Measurements from ENCODE around the gene FIZ1. TPM values are rescaled to one million over a fixed set of nuclear protein-coding genes. Genes with fewer than 3 reads are reported as not detected.
"Not testable (repeated sequence)": the region's sequence is repeated elsewhere in the genome, so short reads cannot be mapped to it uniquely, and the experiment has no call there.

FIZ1 gene
- total RNA-seq, 2 donors from 2014 or later = 11.8 to 15.8 TPM

- Mint-ChIP-seq H3K9me3 (no peaks in the 10 kb centered on the region), H3K27me3 (no peaks in the 10 kb centered on the region), H3K4me1 (ENCODE audit: low read depth in 2 of 2) (peaks cover 15 to 20% of the 10 kb centered on the region in 2 donors), H3K36me3 (no peaks in the 10 kb centered on the region), H3K4me3 (peak overlapping the region; percentile 89), H3K27ac (peak overlapping the region; percentile 65 to 73)
- DNase-seq (ENCODE audit: low spot score) (no peak), ATAC-seq (peak in 1 of 2 donors; percentile 40)
Measured at GRCh38 chr19:55578761-55579747, 20.3 kb downstream of the FIZ1 start.

- Mint-ChIP-seq H3K27ac (no peak overlapping the region), H3K27me3 (no peaks in the 10 kb centered on the region), H3K4me1 (ENCODE audit: low read depth in 2 of 2) (peaks cover 15 to 20% of the 10 kb centered on the region in 2 donors), H3K9me3 (no peaks in the 10 kb centered on the region), H3K36me3 (no peaks in the 10 kb centered on the region), H3K4me3 (no peak overlapping the region)
- DNase-seq (ENCODE audit: low spot score) (no peak), ATAC-seq (no peak)
Measured at GRCh38 chr19:55578031-55578760, 21.1 kb downstream of the FIZ1 start.

- no peak for ATAC-seq
- peaks cover 12 to 16% of the 10 kb centered on the region in 2 donors for H3K4me1 Mint-ChIP-seq (ENCODE audit: low read depth in 2 of 2)
- H3K4me3 Mint-ChIP-seq = no peak overlapping the region
- no peaks in the 10 kb centered on the region for H3K27me3 Mint-ChIP-seq
- no peaks in the 10 kb centered on the region for H3K36me3 Mint-ChIP-seq
- DNase-seq (ENCODE audit: low spot score) = no peak
- H3K9me3 Mint-ChIP-seq = no peaks in the 10 kb centered on the region
- H3K27ac Mint-ChIP-seq = no peak overlapping the region
Measured at GRCh38 chr19:55576746-55577145, 22.6 kb downstream of the FIZ1 start.

- ATAC-seq; H3K4me1 Mint-ChIP-seq (ENCODE audit: low read depth in 2 of 2); H3K27me3 Mint-ChIP-seq; H3K9me3 Mint-ChIP-seq; H3K27ac Mint-ChIP-seq; H3K36me3 Mint-ChIP-seq; H3K4me3 Mint-ChIP-seq; DNase-seq (ENCODE audit: low spot score): not testable (repeated sequence)
Measured at GRCh38 chr19:55573929-55574328, 25.4 kb downstream of the FIZ1 start.

GRCh38 chr19:55569477-55569876, 29.8 kb downstream of the FIZ1 start:
- not testable (repeated sequence) for H3K9me3 Mint-ChIP-seq; DNase-seq (ENCODE audit: low spot score); H3K27ac Mint-ChIP-seq; ATAC-seq; H3K4me3 Mint-ChIP-seq; H3K27me3 Mint-ChIP-seq; H3K4me1 Mint-ChIP-seq (ENCODE audit: low read depth in 2 of 2); H3K36me3 Mint-ChIP-seq

GRCh38 chr19:55567708-55568328, 31.5 kb downstream of the FIZ1 start:
- ATAC-seq (no peak), DNase-seq (ENCODE audit: low spot score) (no peak)
- Mint-ChIP-seq H3K27ac (no peak overlapping the region), H3K36me3 (no peaks in the 10 kb centered on the region), H3K4me1 (ENCODE audit: low read depth in 2 of 2) (no peaks in the 10 kb centered on the region), H3K27me3 (peaks cover 5 to 9% of the 10 kb centered on the region in 2 donors), H3K4me3 (no peak overlapping the region), H3K9me3 (no peaks in the 10 kb centered on the region)

- no peaks in the 10 kb centered on the region for H3K4me1 Mint-ChIP-seq (ENCODE audit: low read depth in 2 of 2)
- H3K27me3 Mint-ChIP-seq = peaks cover 5 to 9% of the 10 kb centered on the region in 2 donors
- H3K4me3 Mint-ChIP-seq = no peak overlapping the region
- no peaks in the 10 kb centered on the region for H3K36me3 Mint-ChIP-seq
- no peak for ATAC-seq
- DNase-seq (ENCODE audit: low spot score) = no peak
- no peaks in the 10 kb centered on the region for H3K9me3 Mint-ChIP-seq
- H3K27ac Mint-ChIP-seq = no peak overlapping the region
Measured at GRCh38 chr19:55566823-55567222, 32.5 kb downstream of the FIZ1 start.

- H3K27me3 Mint-ChIP-seq = peaks cover 11 to 12% of the 10 kb centered on the region in 2 donors
- no peak overlapping the region for H3K4me3 Mint-ChIP-seq
- no peak overlapping the region for H3K27ac Mint-ChIP-seq
- H3K9me3 Mint-ChIP-seq = no peaks in the 10 kb centered on the region
- no peak for ATAC-seq
- H3K4me1 Mint-ChIP-seq (ENCODE audit: low read depth in 2 of 2) = no peaks in the 10 kb centered on the region
- no peaks in the 10 kb centered on the region for H3K36me3 Mint-ChIP-seq
- no peak for DNase-seq (ENCODE audit: low spot score)
Measured at GRCh38 chr19:55563261-55563690, 36.0 kb downstream of the FIZ1 start.

GRCh38 chr19:55559684-55560083, 39.6 kb downstream of the FIZ1 start:
- Mint-ChIP-seq H3K36me3 (no peaks in the 10 kb centered on the region), H3K27ac (no peak overlapping the region), H3K9me3 (no peaks in the 10 kb centered on the region), H3K4me3 (no peak overlapping the region), H3K27me3 (peaks cover 2 to 9% of the 10 kb centered on the region in 2 donors), H3K4me1 (ENCODE audit: low read depth in 2 of 2) (no peaks in the 10 kb centered on the region)
- DNase-seq (ENCODE audit: low spot score) (no peak), ATAC-seq (no peak)

- H3K9me3 Mint-ChIP-seq = no peaks in the 10 kb centered on the region
- DNase-seq (ENCODE audit: low spot score) (no peak), ATAC-seq (no peak)
- H3K27me3 Mint-ChIP-seq = peaks cover 6 to 16% of the 10 kb centered on the region in 2 donors
- H3K4me3 Mint-ChIP-seq = no peak overlapping the region
- H3K36me3 Mint-ChIP-seq = no peaks in the 10 kb centered on the region
- H3K27ac Mint-ChIP-seq = peak overlapping the region in 1 of 2 donors; percentile 28
- no peaks in the 10 kb centered on the region for H3K4me1 Mint-ChIP-seq (ENCODE audit: low read depth in 2 of 2)
Measured at GRCh38 chr19:55554741-55555152, 44.6 kb downstream of the FIZ1 start.

GRCh38 chr19:55554302-55554701, 45.0 kb downstream of the FIZ1 start:
- H3K9me3 Mint-ChIP-seq = no peaks in the 10 kb centered on the region
- H3K27me3 Mint-ChIP-seq = peaks cover 6 to 16% of the 10 kb centered on the region in 2 donors
- peak overlapping the region in 1 of 2 donors; percentile 28 for H3K27ac Mint-ChIP-seq
- ATAC-seq (no peak), DNase-seq (ENCODE audit: low spot score) (no peak)
- H3K36me3 Mint-ChIP-seq = no peaks in the 10 kb centered on the region
- H3K4me3 Mint-ChIP-seq = no peak overlapping the region
- no peaks in the 10 kb centered on the region for H3K4me1 Mint-ChIP-seq (ENCODE audit: low read depth in 2 of 2)

GRCh38 chr19:55553217-55554182, 45.8 kb downstream of the FIZ1 start:
- Mint-ChIP-seq H3K4me1 (ENCODE audit: low read depth in 2 of 2) (no peaks in the 10 kb centered on the region), H3K27ac (peak overlapping the region in 1 of 2 donors; percentile 28), H3K9me3 (no peaks in the 10 kb centered on the region), H3K4me3 (no peak overlapping the region), H3K36me3 (no peaks in the 10 kb centered on the region), H3K27me3 (peaks cover 6 to 16% of the 10 kb centered on the region in 2 donors)
- DNase-seq (ENCODE audit: low spot score) (no peak), ATAC-seq (no peak)

GRCh38 chr19:55552620-55553019, 46.7 kb downstream of the FIZ1 start:
- Mint-ChIP-seq H3K9me3 (no peaks in the 10 kb centered on the region), H3K4me3 (no peak overlapping the region), H3K4me1 (ENCODE audit: low read depth in 2 of 2) (no peaks in the 10 kb centered on the region), H3K27ac (no peak overlapping the region), H3K27me3 (peaks cover 6 to 24% of the 10 kb centered on the region in 2 donors), H3K36me3 (no peaks in the 10 kb centered on the region)
- no peak for ATAC-seq
- DNase-seq (ENCODE audit: low spot score) = no peak
